H1 (cell line): Measurements from ENCODE around the gene ESYT1. TPM values are rescaled to one million over a fixed set of nuclear protein-coding genes. Genes with fewer than 3 reads are reported as not detected.

Source experiments
- CTCF ChIA-PET: fragments of 300-600 bp; sonication (Branson Sonifier 250); formaldehyde crosslinking; loops from one replicate; lab custom pipeline; 2021; ENCODE audit not compliant: partially characterized antibody; lab: Charles Lee
- POLR2A ChIA-PET: fragments of 300-600 bp; sonication (Branson Sonifier 250); formaldehyde crosslinking; loops from one replicate; lab custom pipeline; 2021; ENCODE audit warnings: inconsistent platforms; ENCODE audit not compliant: partially characterized antibody; lab: Charles Lee
- DNase-seq, 2 experiments: peaks; one replicate each; pipeline versions ENCODE4 v3.0.0 to v3.0.0-alpha.2; 2010 to 2022; ENCODE audit warnings: low spot score in 2 of 2, low read depth in 1 of 2, mixed read lengths in 1 of 2
- FAIRE-seq: peaks from 2 replicates; lab custom pipeline; 2011; peaks lifted over from hg19 to GRCh38; lab: Jason Lieb, UNC
- H2AFZ ChIP-seq: 2 replicates; pipeline ENCODE4 v1.8.1; 2012; ENCODE audit warnings: low read length, inconsistent platforms
- H2AK5ac ChIP-seq: 2 replicates; pipeline ENCODE4 v1.6.1; 2013; ENCODE audit warnings: low read depth, low read length
- H2BK120ac ChIP-seq: replicated peaks from 2 replicates; pipeline ENCODE3; 2013; ENCODE audit warnings: low read depth, low read length, inconsistent platforms
- H2BK12ac ChIP-seq: 2 replicates; pipeline ENCODE4 v1.6.1; 2013; ENCODE audit warnings: low read depth, low read length
- H2BK15ac ChIP-seq: 2 replicates; pipeline ENCODE4 v1.6.1; 2013; ENCODE audit warnings: low read length
- H2BK20ac ChIP-seq: 2 replicates; pipeline ENCODE4 v1.6.1; 2013; ENCODE audit warnings: low read length
- H2BK5ac ChIP-seq: 2 replicates; pipeline ENCODE4 v1.6.1; 2013; ENCODE audit warnings: low read depth, low read length
- H3K14ac ChIP-seq: 2 replicates; pipeline ENCODE4 v1.6.1; 2013; ENCODE audit warnings: inconsistent platforms; ENCODE audit not compliant: insufficient read length
- H3K18ac ChIP-seq: 2 replicates; pipeline ENCODE4 v1.6.1; 2013; ENCODE audit warnings: low read length; ENCODE audit errors: extremely low read depth
- H3K23ac ChIP-seq: 2 replicates; pipeline ENCODE4 v1.6.1; 2013; ENCODE audit warnings: inconsistent platforms; ENCODE audit not compliant: insufficient read length
- H3K23me2 ChIP-seq: 2 replicates; pipeline ENCODE4 v1.6.1; 2013; ENCODE audit warnings: low read depth, low read length
- H3K27ac ChIP-seq: 2 replicates; pipeline ENCODE4 v1.6.1; 2011; ENCODE audit warnings: low read depth, low read length, inconsistent platforms
- H3K27me3 ChIP-seq, 4 experiments: replicated peaks in 1 of 4; 1 replicate in 1 of 4; 2 replicates in 3 of 4; pipeline versions ENCODE4 v1.6.1 to v1.8.1; 2011 to 2013; ENCODE audit warnings: low read length in 3 of 4, mild to moderate bottlenecking in 3 of 4, inconsistent platforms in 2 of 4, mixed read lengths in 2 of 4, moderate library complexity in 1 of 4; ENCODE audit not compliant: control insufficient read depth in 3 of 4, insufficient read depth in 3 of 4; ENCODE audit errors: extremely low read depth in 1 of 4
- H3K36me3 ChIP-seq, 4 experiments: 2 replicates each; pipeline versions ENCODE4 v1.6.1 to v1.8.1; 2011 to 2013; ENCODE audit warnings: mild to moderate bottlenecking in 4 of 4, low read length in 3 of 4, moderate library complexity in 2 of 4, control low read depth in 1 of 4, inconsistent platforms in 1 of 4; ENCODE audit not compliant: insufficient read depth in 4 of 4, control insufficient read depth in 2 of 4
- H3K4ac ChIP-seq: replicated peaks from 2 replicates; pipeline ENCODE3; 2013; ENCODE audit warnings: low read length, low read depth, mixed read lengths, inconsistent platforms; ENCODE audit not compliant: insufficient read length
- H3K4me1 ChIP-seq, 4 experiments: replicated peaks in 1 of 4; 1 replicate in 1 of 4; 2 replicates in 3 of 4; pipeline versions ENCODE4 v1.6.1 to v1.8.1; 2011 to 2013; ENCODE audit warnings: low read length in 3 of 4, inconsistent platforms in 2 of 4, mixed read lengths in 1 of 4; ENCODE audit not compliant: insufficient read depth in 4 of 4, control insufficient read depth in 3 of 4
- H3K4me2 ChIP-seq, 2 experiments: 2 replicates each; pipeline versions ENCODE4 v1.6.1 to v1.8.1; 2011 to 2013; ENCODE audit warnings: low read depth in 2 of 2, low read length in 2 of 2, control low read depth in 1 of 2, inconsistent platforms in 1 of 2, mild to moderate bottlenecking in 1 of 2; ENCODE audit not compliant: insufficient read depth in 1 of 2
- H3K4me3 ChIP-seq, 4 experiments: fragments of 200-600, 300-600 bp in 1 of 4; sonication (generic), shearing (Covaris generic), sonication (Bioruptor Twin) in 1 of 4; 2 replicates each; pipeline versions ENCODE4 v1.5.1 to v1.8.1; 2011 to 2016; ENCODE audit warnings: low read length in 4 of 4, low read depth in 3 of 4, control low read depth in 2 of 4, inconsistent platforms in 2 of 4, mild to moderate bottlenecking in 2 of 4, mixed read lengths in 1 of 4, moderate library complexity in 1 of 4; ENCODE audit not compliant: insufficient read depth in 2 of 4; ENCODE audit errors: extremely low read depth in 1 of 4
- H3K56ac ChIP-seq: replicated peaks from 2 replicates; pipeline ENCODE3; 2013; ENCODE audit warnings: low read depth, mild to moderate bottlenecking, mixed read lengths, low read length, inconsistent platforms; ENCODE audit not compliant: insufficient read length
- H3K79me1 ChIP-seq: 2 replicates; pipeline ENCODE4 v1.6.1; 2013; ENCODE audit warnings: low read depth, low read length, control low read depth
- H3K79me2 ChIP-seq, 2 experiments: 2 replicates each; pipeline versions ENCODE4 v1.6.1 to v1.8.1; 2012 to 2013; ENCODE audit warnings: low read length in 2 of 2, mild to moderate bottlenecking in 2 of 2, inconsistent platforms in 1 of 2; ENCODE audit not compliant: insufficient read depth in 2 of 2, control insufficient read depth in 1 of 2
- H3K9ac ChIP-seq, 4 experiments: replicated peaks in 1 of 4; 1 replicate in 1 of 4; 2 replicates in 3 of 4; pipeline versions ENCODE4 v1.6.1 to v1.8.1; 2011 to 2013; ENCODE audit warnings: low read depth in 3 of 4, low read length in 3 of 4, control low read depth in 2 of 4, mild to moderate bottlenecking in 2 of 4, moderate library complexity in 2 of 4, inconsistent platforms in 1 of 4; ENCODE audit errors: extremely low read depth in 1 of 4
- H3K9me3 ChIP-seq, 2 experiments: 2 replicates each; pipeline versions ENCODE4 v1.6.1 to v1.8.1; 2012 to 2013; ENCODE audit warnings: mild to moderate bottlenecking in 2 of 2, moderate library complexity in 2 of 2, control low read depth in 1 of 2, inconsistent platforms in 1 of 2, low read depth in 1 of 2, low read length in 1 of 2, mixed read lengths in 1 of 2; ENCODE audit not compliant: insufficient read depth in 2 of 2
- H4K20me1 ChIP-seq, 2 experiments: replicated peaks in 1 of 2; 2 replicates each; pipeline versions ENCODE3 to v1.8.1; 2011 to 2013; ENCODE audit warnings: inconsistent platforms in 2 of 2, low read length in 2 of 2, mild to moderate bottlenecking in 1 of 2; ENCODE audit not compliant: insufficient read depth in 2 of 2, control insufficient read depth in 1 of 2
- H4K5ac ChIP-seq: 2 replicates; pipeline ENCODE4 v1.6.1; 2013; ENCODE audit warnings: low read length, low read depth, mixed read lengths, inconsistent platforms; ENCODE audit not compliant: insufficient read length
- H4K8ac ChIP-seq: 2 replicates; pipeline ENCODE4 v1.8.0; 2013; ENCODE audit warnings: mild to moderate bottlenecking, moderate library complexity, low read length, inconsistent platforms; ENCODE audit not compliant: insufficient read depth; ENCODE audit errors: extremely low read depth
- H4K91ac ChIP-seq: replicated peaks from 2 replicates; pipeline ENCODE3; 2013; ENCODE audit warnings: low read length, mixed read lengths, inconsistent platforms; ENCODE audit not compliant: insufficient read length
- ASH2L ChIP-seq: fragments of 200-600, 300-600 bp; sonication (generic); IDR thresholded peaks from one replicate; pipeline ENCODE4 v1.7.1; 2017; ENCODE audit warnings: low read length
- BACH1 ChIP-seq: IDR thresholded peaks from 2 replicates; pipeline ENCODE4 v1.6.1; 2012; ENCODE audit warnings: low read length, improper control_type of control experiment
- CHD1 ChIP-seq: IDR thresholded peaks from 2 replicates; pipeline ENCODE4 v1.6.1; 2012; ENCODE audit warnings: low read depth, low read length, improper control_type of control experiment
- HDAC2 ChIP-seq, 2 experiments: fragments of 300-600 bp in 1 of 2; sonication (generic) in 1 of 2; IDR thresholded peaks; 2 replicates each; pipeline ENCODE4 v1.6.1; 2011 to 2012; ENCODE audit warnings: low read depth in 2 of 2, low read length in 2 of 2, mild to moderate bottlenecking in 2 of 2, moderate library complexity in 2 of 2, borderline replicate concordance in 1 of 2, inconsistent platforms in 1 of 2
- RBBP5 ChIP-seq: IDR thresholded peaks from 2 replicates; pipeline ENCODE4 v1.7.1; 2012; ENCODE audit warnings: low read depth, mild to moderate bottlenecking, inconsistent platforms, low read length, moderate library complexity, borderline replicate concordance
- SIX5 ChIP-seq: IDR thresholded peaks from 2 replicates; pipeline ENCODE4 v1.6.1; 2011; ENCODE audit warnings: mild to moderate bottlenecking, low read depth, low read length
- SP1 ChIP-seq: IDR thresholded peaks from 2 replicates; pipeline ENCODE4 v1.6.1; 2011; ENCODE audit warnings: low read depth, low read length
- WGBS, 2 experiments: shearing (Covaris generic) in 1 of 2; methylation state at CpG; one replicate each; pipeline versions ENCODE4 v1.1.6 to v1.1.7; 2013 to 2015; ENCODE audit warnings: low lambda C conversion rate in 2 of 2, mixed read lengths in 2 of 2, inconsistent platforms in 1 of 2, low coverage in 1 of 2, missing lambda C conversion rate in 1 of 2; ENCODE audit not compliant: insufficient replicate concordance in 2 of 2, insufficient coverage in 1 of 2, insufficient read length in 1 of 2; ENCODE audit errors: extremely low coverage in 1 of 2, missing lambda C conversion rate in 1 of 2; 5-methylcytosine and 5-hydroxymethylcytosine counted together
- polyA plus RNA-seq, 7 experiments: library from polyadenylated mRNA; depleted of rRNA in 3 of 7; stranded (reverse) in 5 of 7; unstranded in 2 of 7; fragments of >200 nt in 5 of 7; fragments of 200-250 nt in 2 of 7; gene quantifications; 1 replicate in 5 of 7; 2 replicates in 1 of 7; 4 replicates in 1 of 7; pipeline versions ENCODE4 v1.2.1 to v1.2.3, GENCODE V29; 2011 to 2013; ENCODE audit warnings: missing spikeins in 2 of 7, mixed read lengths in 2 of 7
- total RNA-seq: library from RNA; stranded (reverse); fragmentation: NEBNext Ultra II Directional; extraction: Animal tissue kit (Norgen Biotek cat#: 25700); gene quantifications from 2 replicates; pipeline ENCODE4 v1.2.1, GENCODE V29; 2021
- TF ChIP-seq, protein P1 (sequence below): IDR thresholded peaks from 2 replicates; pipeline ENCODE4 v1.6.1; 2012; ENCODE audit warnings: inconsistent platforms
- TF ChIP-seq, protein P2 (sequence below): IDR thresholded peaks from 2 replicates; pipeline ENCODE4 v1.6.1; 2012; ENCODE audit warnings: inconsistent platforms

ESYT1 gene
- total and polyA plus RNA-seq, 2 of the 8 experiments (the other 6 are each of a cell fraction or from before 2014, with no cell fraction given) = 86.9 to 165 TPM

DNA sequence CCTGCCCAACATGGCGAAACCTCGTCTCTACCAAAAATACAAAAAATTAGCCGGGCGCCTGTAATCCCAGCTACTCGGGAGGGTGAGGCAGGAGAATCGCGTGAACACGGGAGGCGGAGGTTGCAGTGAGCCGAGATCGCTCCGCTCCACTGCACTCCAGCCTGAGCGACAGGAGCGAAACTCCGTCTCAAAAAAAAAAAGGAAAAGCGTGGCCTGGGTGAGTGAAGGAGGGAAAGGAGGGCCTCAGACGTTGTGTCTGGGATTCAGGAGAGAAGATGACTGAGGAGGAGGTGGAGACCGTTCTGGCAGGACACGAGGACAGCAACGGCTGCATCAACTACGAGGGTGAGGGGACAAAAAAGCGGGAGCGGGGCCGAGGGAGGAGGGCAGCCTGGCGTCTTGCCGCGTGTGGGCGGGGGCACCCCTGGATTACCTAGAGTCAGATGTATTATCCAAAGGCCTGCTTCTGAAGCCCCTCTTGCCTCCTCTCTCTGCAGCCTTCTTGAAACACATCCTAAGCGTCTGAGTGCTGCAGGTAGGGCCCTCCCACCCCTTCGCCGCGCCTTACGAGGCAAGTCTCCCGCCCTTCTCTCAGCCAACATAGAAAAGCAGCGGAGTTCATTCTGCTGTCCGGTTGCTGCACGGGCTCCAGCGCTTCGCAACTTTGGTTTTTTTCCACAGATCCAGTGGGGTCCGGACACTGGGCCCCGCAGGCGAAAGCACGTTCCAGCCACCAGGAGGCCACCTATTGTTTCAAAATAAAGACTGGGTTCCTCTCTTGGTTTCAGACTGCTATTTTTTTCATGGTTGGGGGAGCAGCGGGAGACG lies 29.3 kb downstream of the ESYT1 start:
- Histone ChIP-seq H2BK20ac (no peak overlapping the region), H2BK15ac (peak overlapping the region; percentile 36; the same call in 1 of the 2 replicates), H3K27me3 (no peaks in the 10 kb centered on the region), H3K4me2 (peak overlapping the region; percentile 76 to 77), H3K4me1 (peaks cover 9 to 37% (median 22%) of the 10 kb centered on the region in 4 experiments), H2BK5ac (peak overlapping the region; percentile 84), H4K20me1 (peaks cover 11 to 19% of the 10 kb centered on the region in 2 experiments), H2AK5ac (peak overlapping the region; percentile 79), H3K14ac (no peak overlapping the region), H2BK12ac (peak overlapping the region; percentile 86), H3K79me2 (peaks cover 3 to 32% of the 10 kb centered on the region in 2 experiments), H3K18ac (peak overlapping the region; percentile 76), H3K23ac (no peak overlapping the region), H3K9ac (peak overlapping the region; percentile 82 to 90 (median 88)), H4K5ac (peak overlapping the region; percentile 95), H3K79me1 (peaks cover 5% of the 10 kb centered on the region; the same call in 1 of the 2 replicates), H4K8ac (peak overlapping the region; percentile 87; the same call in 1 of the 2 replicates), H3K27ac (peak overlapping the region; percentile 93), H2BK120ac (no peak overlapping the region), H2AFZ (no peak overlapping the region), H3K4ac (no peak overlapping the region), H3K36me3 (peaks cover 23 to 45% (median 32%) of the 10 kb centered on the region in 4 experiments), H4K91ac (peak overlapping the region; percentile 97), H3K9me3 (no peaks in the 10 kb centered on the region), H3K23me2 (peaks cover 19% of the 10 kb centered on the region), H3K56ac (peak overlapping the region; percentile 5), H3K4me3 (peak overlapping the region; percentile 50 to 91 (median 62))
- ChIA-PET POLR2A (interaction anchor here (0.8 to 15.6 kb wide), 18 partner anchors 8 to 327 kb away, joined by 3 to 656 read pairs (median 5); partner anchors contain the start of genes COQ10A, IL23A, PA2G4 and RNF41), CTCF (interaction anchor here (0.6 to 2.5 kb wide), 8 partner anchors 11 to 235 kb away, joined by 3 to 12 read pairs (median 4); partner anchors contain the start of gene SMARCC2)
- 28% methylated on average over 41 of the region's 45 CpGs; no CpG with 5 or more reads in 1 of the 2 experiments for WGBS, 2 experiments
- DNase-seq (peak; percentile 44 to 79), FAIRE-seq (no peak)
- TF ChIP-seq SIX5 = no peak
- TF ChIP-seq RBBP5 = no peak; the same call in 1 of the 2 replicates
- 0 out of 2 replicates have a peak, but pooled peaks have one; percentile 44 for TF ChIP-seq CHD1
- peak; percentile 31 for TF ChIP-seq ASH2L
- TF ChIP-seq SP1 = peak; percentile 65; the same call in 1 of the 2 replicates
- 0 out of 2 replicates have a peak, but pooled peaks have one; percentile 10 for TF ChIP-seq BACH1
- TF ChIP-seq, protein P1, sequence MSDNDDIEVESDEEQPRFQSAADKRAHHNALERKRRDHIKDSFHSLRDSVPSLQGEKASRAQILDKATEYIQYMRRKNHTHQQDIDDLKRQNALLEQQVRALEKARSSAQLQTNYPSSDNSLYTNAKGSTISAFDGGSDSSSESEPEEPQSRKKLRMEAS = peak; percentile 83
- TF ChIP-seq, protein P2, sequence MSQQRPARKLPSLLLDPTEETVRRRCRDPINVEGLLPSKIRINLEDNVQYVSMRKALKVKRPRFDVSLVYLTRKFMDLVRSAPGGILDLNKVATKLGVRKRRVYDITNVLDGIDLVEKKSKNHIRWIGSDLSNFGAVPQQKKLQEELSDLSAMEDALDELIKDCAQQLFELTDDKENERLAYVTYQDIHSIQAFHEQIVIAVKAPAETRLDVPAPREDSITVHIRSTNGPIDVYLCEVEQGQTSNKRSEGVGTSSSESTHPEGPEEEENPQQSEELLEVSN = peak; percentile 91
- TF ChIP-seq HDAC2 (IDR thresholded peaks at IDR 0.05; ENCODE audit: borderline replicate concordance in 1 of 2, low read depth in 2 of 2, low read length in 2 of 2) = 0 out of 4 replicates have a peak, but pooled peaks of 1 of the 2 experiments have one; percentile 41
